Rectal smooth muscle tissue (tissue), 1 donor: ENCODE measurements around the gene ETV1.

Source experiments
- H3K27ac ChIP-seq: one replicate; pipeline ENCODE4 v1.7.0; 2013; ENCODE audit warnings: low read depth, low read length, inconsistent platforms
- H3K27me3 ChIP-seq: one replicate; pipeline ENCODE4 v1.7.0; 2013; ENCODE audit warnings: low read length; ENCODE audit not compliant: control insufficient read depth, insufficient read depth
- H3K36me3 ChIP-seq: one replicate; pipeline ENCODE4 v1.7.0; 2013; ENCODE audit warnings: low read length; ENCODE audit not compliant: control insufficient read depth, insufficient read depth
- H3K4me1 ChIP-seq: one replicate; pipeline ENCODE4 v1.7.0; 2013; ENCODE audit warnings: low read length; ENCODE audit not compliant: control insufficient read depth, insufficient read depth
- H3K4me3 ChIP-seq: one replicate; pipeline ENCODE4 v1.7.0; 2013; ENCODE audit warnings: low read length
- H3K9ac ChIP-seq: one replicate; pipeline ENCODE4 v1.7.0; 2013; ENCODE audit warnings: low read length

The ETV1 gene

DNA sequence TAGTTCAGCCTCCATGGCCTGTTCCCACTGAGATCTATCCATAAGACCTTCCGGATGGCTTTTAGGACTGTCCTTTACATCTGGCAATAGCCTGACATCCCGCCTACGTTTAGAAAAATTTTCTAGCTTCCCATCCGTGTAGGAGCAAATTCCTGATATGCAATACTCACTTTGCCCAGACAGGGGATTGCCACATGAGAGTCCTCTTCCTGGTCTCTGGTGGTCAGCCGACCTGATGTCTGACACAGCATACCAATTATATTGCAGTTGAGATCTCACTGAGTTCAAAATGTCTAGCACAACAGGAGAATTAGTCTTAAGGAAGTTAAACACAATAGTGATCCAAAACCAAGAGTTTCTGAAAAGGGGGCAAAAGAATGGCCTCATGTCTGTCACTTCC lies 9.4 kb upstream of the ETV1 start:
- no peak overlapping the region for H3K9ac ChIP-seq
- H3K27ac ChIP-seq = no peak overlapping the region
- no peaks in the 10 kb centered on the region for H3K36me3 ChIP-seq
- no peaks in the 10 kb centered on the region for H3K4me1 ChIP-seq
- no peak overlapping the region for H3K4me3 ChIP-seq
- H3K27me3 ChIP-seq = no peaks in the 10 kb centered on the region

DNA sequence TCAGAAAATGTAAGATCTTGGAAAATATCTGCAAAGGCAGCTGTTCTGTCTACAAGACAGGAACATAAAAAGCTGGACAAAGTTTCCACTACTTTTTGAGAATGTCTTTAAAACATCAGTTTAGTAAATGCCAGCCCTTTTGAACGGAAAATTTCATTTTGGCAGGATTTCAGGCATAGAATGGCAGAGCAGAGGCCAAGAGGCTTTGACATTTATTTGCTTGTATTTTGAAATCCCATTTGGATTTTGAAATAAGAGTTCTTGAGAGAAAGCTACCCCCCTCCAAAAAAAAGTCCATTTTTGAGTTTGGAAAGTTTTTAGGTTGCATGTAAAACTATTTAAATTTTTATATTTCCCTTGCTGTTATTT lies 3.1 kb upstream of the ETV1 start:
- no peaks in the 10 kb centered on the region for H3K4me1 ChIP-seq
- no peaks in the 10 kb centered on the region for H3K27me3 ChIP-seq
- H3K9ac ChIP-seq = no peak overlapping the region
- no peaks in the 10 kb centered on the region for H3K36me3 ChIP-seq
- H3K4me3 ChIP-seq = no peak overlapping the region
- H3K27ac ChIP-seq = peak overlapping the region; percentile 52

DNA sequence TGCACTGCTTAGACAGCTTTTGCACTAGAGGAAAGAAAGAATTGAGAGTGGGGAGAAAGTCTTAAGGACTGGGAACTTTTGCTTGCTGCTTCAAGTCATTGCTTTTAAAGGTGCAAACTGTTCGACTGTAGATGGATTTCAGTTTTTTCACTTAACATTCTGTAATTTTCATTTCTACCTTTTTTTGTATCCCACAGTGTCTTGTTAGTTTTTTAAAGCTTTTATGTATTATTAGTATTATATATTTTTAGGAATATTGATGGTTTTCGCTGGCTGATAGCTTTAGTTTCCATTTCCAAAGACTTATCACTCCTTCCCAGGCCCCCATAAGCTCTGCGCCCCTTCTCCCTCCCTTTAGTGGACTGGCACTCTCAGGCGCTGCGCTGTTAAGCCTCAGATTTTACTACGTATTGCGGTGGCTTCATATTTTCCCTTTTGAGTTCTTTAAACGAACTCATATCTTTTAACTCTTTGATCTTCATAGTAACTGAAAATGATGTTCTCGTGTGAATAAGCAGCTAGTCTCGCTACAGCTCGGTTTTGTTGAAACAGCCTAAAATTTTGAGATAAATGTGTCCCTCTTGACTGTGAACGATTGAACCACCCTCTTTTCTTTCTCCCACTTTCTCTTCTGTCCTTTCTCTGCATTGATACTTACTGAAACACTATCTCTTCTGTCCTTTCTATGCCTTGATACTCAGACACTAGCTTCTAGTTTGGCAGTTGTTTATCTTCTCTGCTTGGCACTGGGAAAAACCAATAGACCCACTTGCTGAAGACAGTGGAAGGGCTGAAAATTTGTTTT lies 2.5 kb upstream of the ETV1 start:
- peak overlapping the region; percentile 66 for H3K27ac ChIP-seq
- no peaks in the 10 kb centered on the region for H3K27me3 ChIP-seq
- H3K4me1 ChIP-seq = no peaks in the 10 kb centered on the region
- H3K9ac ChIP-seq = peak overlapping the region; percentile 7
- no peaks in the 10 kb centered on the region for H3K36me3 ChIP-seq
- peak overlapping the region; percentile 91 for H3K4me3 ChIP-seq

DNA sequence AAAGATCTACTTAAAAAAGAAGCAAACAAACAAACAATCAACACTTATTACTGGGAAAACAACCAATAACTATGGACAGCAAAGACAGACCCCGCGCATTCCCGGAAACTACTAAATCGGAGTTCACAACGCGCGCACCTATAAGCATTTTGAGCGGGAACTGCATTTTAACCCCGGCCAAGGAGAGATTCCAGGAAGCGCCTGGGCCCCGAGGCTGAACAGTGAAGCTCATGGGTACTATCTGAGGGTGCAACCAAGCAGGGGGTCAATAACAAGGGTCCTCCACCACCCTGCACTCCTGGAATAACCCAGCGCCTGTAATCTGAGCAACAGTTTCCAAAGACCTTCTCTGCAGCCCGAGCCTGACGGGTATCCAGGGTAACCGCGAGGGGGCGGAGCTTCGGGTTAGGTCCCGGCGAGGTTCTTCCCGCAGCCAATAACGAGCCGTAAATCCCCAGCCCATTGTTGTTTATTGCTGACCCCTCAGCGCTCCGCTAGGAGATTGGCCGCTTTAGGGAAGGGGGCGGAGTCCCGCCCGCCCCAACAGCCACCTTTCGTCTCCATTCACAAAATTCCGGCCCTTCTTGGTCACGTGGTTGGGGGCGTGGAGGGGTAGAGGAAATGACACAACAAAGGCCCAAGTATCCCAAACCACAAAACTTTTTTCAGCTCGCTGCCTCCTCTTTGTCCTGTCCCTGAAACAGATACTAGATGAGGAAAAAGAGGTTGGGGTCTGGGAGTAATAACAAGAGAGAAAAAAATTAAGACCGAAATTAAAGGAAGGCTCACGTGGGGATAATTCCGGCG lies 1.7 kb upstream of the ETV1 start:
- no peaks in the 10 kb centered on the region for H3K27me3 ChIP-seq
- H3K27ac ChIP-seq = peak overlapping the region; percentile 80
- H3K4me3 ChIP-seq = peak overlapping the region; percentile 91
- peak overlapping the region; percentile 45 for H3K9ac ChIP-seq
- H3K4me1 ChIP-seq = no peaks in the 10 kb centered on the region
- no peaks in the 10 kb centered on the region for H3K36me3 ChIP-seq

DNA sequence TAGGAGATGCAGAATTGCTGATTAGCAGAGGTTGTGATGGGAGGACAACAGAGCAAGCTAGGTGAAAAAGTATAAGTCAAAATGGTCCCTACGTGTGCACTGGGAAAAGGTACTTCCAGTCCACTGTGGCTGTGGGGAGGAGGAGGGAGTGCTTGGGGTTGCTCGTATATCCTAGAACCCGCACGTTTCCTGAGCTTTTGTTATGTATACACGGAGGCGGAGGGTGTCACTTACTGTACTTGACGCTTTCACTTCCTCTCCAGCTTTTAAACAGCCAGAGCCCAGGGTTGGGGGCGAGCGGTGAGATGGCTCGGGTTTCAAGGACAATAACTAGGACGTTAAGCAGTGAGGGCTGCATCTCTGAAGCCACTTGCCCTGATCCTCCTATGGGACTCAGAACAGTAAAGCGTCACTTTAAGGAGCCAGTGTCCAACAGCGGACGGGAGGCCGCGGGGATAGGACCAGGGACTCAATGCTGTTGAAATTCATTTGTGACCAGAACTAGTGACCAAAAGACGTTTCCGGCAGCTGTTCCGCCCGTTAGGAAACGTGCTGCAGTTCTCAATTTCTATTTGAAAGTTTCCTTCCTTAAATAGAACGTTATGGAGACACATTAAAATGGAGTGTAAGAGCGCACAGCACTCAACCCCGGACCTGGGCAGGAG lies 985 bp upstream of the ETV1 start:
- Histone ChIP-seq H3K4me1 (no peaks in the 10 kb centered on the region), H3K36me3 (no peaks in the 10 kb centered on the region), H3K9ac (peak overlapping the region; percentile 45), H3K4me3 (peak overlapping the region; percentile 91), H3K27me3 (no peaks in the 10 kb centered on the region), H3K27ac (peak overlapping the region; percentile 80)

DNA sequence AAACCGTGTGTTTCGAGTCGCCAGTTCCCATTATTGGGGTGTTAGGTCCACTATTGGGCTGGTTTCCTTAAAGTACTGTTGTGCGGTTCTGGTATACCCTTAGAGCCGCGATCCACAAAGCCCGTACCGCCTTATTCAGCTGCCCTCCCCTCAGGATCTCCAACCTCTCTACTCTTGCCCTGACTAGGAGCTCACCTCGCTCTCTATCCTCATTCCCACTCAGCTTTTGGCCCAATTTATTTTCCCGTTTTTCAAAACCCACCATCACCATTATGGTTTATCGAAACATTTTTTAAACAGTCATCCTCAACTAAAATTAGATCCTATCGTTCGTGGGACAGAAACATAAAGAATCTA lies 461 bp upstream of the ETV1 start:
- Histone ChIP-seq H3K4me3 (peak overlapping the region; percentile 91), H3K27me3 (no peaks in the 10 kb centered on the region), H3K27ac (peak overlapping the region; percentile 80), H3K4me1 (no peaks in the 10 kb centered on the region), H3K9ac (peak overlapping the region; percentile 74), H3K36me3 (no peaks in the 10 kb centered on the region)

DNA sequence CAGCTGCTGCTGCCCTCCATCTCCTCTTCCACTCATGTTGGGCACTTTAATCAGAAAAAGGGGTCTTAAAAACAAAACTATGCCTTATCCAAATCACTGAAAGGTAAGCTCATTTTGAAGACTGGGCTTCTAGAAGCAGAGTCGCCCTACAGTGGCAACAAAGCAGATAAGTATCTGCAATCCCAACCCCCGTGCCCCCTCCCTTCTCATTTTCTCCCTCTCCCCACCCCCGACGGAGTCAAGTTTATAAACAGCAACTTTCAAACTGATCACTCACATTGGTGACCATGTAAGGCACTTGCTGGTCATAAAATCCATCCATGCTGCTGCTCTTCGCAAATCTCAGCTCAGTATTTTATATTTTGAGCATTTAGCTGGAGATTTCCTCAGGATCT lies 738 bp downstream of the ETV1 start:
- no peak overlapping the region for H3K9ac ChIP-seq
- no peak overlapping the region for H3K27ac ChIP-seq
- H3K36me3 ChIP-seq = no peaks in the 10 kb centered on the region
- peak overlapping the region; percentile 91 for H3K4me3 ChIP-seq
- H3K4me1 ChIP-seq = no peaks in the 10 kb centered on the region
- H3K27me3 ChIP-seq = no peaks in the 10 kb centered on the region

DNA sequence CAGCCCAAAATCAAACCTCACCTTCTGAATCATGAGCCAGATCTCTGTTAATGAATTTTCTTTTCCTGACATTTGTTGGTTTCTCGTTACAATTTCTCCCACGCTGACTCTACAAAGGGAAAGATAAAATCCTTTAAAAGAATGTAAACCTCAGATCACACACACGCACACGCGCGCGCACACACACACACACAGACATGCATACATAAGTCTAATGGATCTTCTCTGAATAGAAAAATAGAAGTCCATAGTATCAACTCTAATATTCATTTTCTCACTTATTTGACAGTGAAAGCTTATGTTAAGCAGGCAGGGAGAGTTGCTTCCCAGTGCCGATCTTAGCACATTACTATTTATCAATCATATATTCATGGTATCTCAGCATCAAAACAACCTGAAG lies 1.4 kb downstream of the ETV1 start:
- Histone ChIP-seq H3K27me3 (no peaks in the 10 kb centered on the region), H3K36me3 (no peaks in the 10 kb centered on the region), H3K4me1 (no peaks in the 10 kb centered on the region), H3K9ac (no peak overlapping the region), H3K27ac (no peak overlapping the region), H3K4me3 (no peak overlapping the region)

DNA sequence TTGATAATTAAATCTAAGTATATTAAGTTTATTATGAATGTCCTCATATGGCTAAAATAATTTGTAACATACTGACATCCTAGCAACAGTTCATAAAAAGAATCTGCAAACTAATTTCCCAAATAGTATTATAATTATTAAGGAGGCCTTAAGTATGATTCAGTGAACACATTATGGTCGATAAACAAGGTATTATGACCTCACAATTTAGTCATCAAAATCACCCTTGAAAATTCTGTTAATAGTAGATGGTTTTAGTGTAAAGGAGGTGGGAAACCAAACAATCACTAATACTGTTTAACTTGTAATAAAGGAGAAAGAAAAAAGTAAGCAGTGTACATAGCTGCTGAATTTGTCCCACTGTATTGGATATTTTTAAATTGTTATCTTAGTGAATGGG lies 2.1 kb downstream of the ETV1 start:
- H3K4me3 ChIP-seq = no peak overlapping the region
- no peak overlapping the region for H3K27ac ChIP-seq
- no peaks in the 10 kb centered on the region for H3K36me3 ChIP-seq
- no peaks in the 10 kb centered on the region for H3K27me3 ChIP-seq
- no peaks in the 10 kb centered on the region for H3K4me1 ChIP-seq
- H3K9ac ChIP-seq = no peak overlapping the region

DNA sequence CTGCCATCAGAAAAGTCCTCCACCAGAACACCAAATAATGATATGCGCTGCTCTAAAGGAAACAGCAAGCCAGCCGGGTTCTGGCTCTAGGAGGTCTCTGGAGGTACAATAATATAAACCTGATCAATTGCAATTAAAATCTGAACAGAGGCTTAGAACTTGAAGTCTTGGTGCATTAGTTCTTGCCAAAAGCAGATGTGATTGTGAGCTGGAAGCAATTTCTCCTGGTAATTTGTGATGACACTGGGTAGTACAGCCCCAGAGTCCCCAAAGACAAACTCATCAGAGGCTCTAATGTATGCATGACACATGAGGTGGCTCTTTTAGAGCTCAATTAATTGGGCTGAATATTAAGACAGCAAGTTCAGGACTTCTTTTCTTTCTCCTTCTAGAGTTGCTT lies 3.3 kb downstream of the ETV1 start:
- Histone ChIP-seq H3K36me3 (no peaks in the 10 kb centered on the region), H3K4me1 (no peaks in the 10 kb centered on the region), H3K27ac (no peak overlapping the region), H3K27me3 (no peaks in the 10 kb centered on the region), H3K9ac (no peak overlapping the region), H3K4me3 (no peak overlapping the region)

DNA sequence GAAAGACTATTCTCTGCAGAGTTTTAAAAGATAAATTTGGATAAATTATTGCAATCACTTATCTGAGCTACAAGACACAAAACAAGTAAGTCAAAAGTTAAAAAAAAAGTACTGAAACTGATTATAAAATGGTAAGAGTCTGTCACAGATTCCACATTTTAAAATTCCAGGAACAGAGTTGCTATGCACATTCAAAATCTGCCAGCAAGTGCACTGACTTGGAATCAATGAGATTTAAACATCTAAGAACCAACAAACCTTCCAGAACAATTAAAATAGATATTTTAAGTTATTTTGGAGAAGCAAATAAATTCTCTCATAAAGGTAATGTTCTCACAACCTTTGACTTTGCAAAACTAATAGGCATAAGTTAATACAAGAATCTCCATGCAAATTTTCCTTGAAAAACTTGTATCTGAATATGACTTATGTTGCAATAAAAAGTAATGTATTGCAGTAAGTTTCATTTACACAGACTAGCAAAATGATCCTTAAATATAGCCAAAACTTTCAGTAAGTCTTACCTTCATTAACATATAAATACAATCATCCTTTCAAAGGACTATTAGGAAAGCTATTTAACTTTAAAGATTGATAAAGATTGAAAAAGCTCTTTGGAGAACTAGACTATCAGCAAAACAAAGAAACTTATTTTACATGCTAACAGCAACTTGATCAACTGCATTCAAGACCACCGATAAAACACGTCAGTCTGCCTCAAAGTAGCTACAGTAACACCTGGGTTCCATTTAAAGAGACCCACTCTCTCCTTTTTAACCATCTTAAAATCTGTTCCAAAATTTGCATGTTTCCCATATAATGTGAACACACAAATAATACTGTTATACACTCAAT lies 4.4 kb downstream of the ETV1 start:
- Histone ChIP-seq H3K27me3 (no peaks in the 10 kb centered on the region), H3K4me1 (no peaks in the 10 kb centered on the region), H3K36me3 (no peaks in the 10 kb centered on the region), H3K27ac (no peak overlapping the region), H3K4me3 (no peak overlapping the region), H3K9ac (no peak overlapping the region)

DNA sequence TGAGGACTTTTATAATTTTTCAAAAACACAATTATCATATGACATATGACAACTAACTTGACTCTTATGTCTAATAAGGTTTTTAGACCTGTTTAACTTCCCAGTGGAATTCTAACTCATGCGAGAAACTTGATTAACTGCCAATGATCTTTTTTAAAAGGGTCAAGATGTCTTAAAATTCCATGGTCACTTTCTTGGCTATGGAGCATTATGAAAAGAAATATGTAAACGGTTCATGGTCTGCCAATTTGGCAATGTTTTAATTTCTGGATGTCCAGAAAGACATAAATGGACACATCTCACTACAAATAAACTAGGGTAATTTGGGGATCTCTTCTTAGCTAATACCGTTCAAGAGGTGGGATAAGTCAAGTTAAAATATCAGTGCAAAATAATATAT lies 5.4 kb downstream of the ETV1 start:
- H3K4me3 ChIP-seq = no peak overlapping the region
- no peaks in the 10 kb centered on the region for H3K27me3 ChIP-seq
- no peaks in the 10 kb centered on the region for H3K4me1 ChIP-seq
- H3K27ac ChIP-seq = no peak overlapping the region
- H3K36me3 ChIP-seq = no peaks in the 10 kb centered on the region
- H3K9ac ChIP-seq = no peak overlapping the region
